Mucosa of rectum (tissue), 2 donors: Measurements from ENCODE around the gene P2RX3.
A peak's percentile ranks its signal among the peaks of the same experiment; 100 is the strongest.
"Not testable (repeated sequence)": the region's sequence is repeated elsewhere in the genome, so short reads cannot be mapped to it uniquely, and the experiment has no call there.

Experiments used
- H3K27ac ChIP-seq, 2 donors: one replicate each; pipeline ENCODE4 v1.7.0; 2013; ENCODE audit warnings: inconsistent platforms in 2 of 2, low read depth in 2 of 2, low read length in 2 of 2
- H3K27me3 ChIP-seq, 2 donors: one replicate each; pipeline ENCODE4 v1.7.0; 2013; ENCODE audit warnings: low read length in 2 of 2; ENCODE audit not compliant: control insufficient read depth in 2 of 2, insufficient read depth in 2 of 2
- H3K36me3 ChIP-seq, 2 donors: one replicate each; pipeline ENCODE4 v1.7.0; 2013; ENCODE audit warnings: low read length in 2 of 2; ENCODE audit not compliant: control insufficient read depth in 2 of 2, insufficient read depth in 2 of 2
- H3K4me1 ChIP-seq, 2 donors: one replicate each; pipeline ENCODE4 v1.7.0; 2013; ENCODE audit warnings: low read length in 2 of 2, mild to moderate bottlenecking in 1 of 2; ENCODE audit not compliant: control insufficient read depth in 2 of 2, insufficient read depth in 2 of 2
- H3K4me3 ChIP-seq, 2 donors: one replicate each; pipeline ENCODE4 v1.7.0; 2013; ENCODE audit warnings: low read length in 2 of 2
- H3K9ac ChIP-seq, 2 donors: one replicate each; pipeline ENCODE4 v1.7.0; 2013; ENCODE audit warnings: low read length in 2 of 2, low read depth in 1 of 2, mild to moderate bottlenecking in 1 of 2
- H3K9me3 ChIP-seq, 2 donors: one replicate each; pipeline ENCODE4 v1.7.0; 2013; ENCODE audit warnings: low read length in 2 of 2; ENCODE audit not compliant: control insufficient read depth in 2 of 2
- donor health status: healthy.
- donor health status: Normal muscosa, but diverticular disease.

P2RX3 gene

DNA sequence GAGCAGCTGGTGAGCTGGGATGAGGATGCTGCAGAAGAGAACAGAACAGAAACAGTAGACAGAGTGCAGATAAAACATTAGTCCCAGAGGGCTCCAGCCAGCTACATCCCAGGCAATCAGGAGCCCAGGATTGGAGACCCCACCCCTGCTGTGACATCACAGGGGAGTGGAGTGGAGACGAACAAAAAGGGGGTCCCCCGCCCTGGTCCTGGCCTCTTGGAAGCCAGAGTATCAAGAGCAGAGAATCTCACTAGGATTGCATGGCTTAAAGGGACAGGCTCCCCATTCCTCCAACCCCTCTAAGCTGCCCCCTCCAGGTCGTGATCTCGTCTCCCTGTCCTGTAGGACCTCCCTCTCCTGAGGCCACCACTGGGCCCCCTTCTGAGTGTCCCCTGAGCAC is at the start of gene P2RX3:
Gene P2RX3 (plus strand): TSS at position 211 of the 400 bp plus-strand sequence. CDS start 199 bp downstream, outside the sequence.
- peaks cover 2 to 5% of the 10 kb centered on the region in 2 donors for H3K36me3 ChIP-seq
- H3K4me1 ChIP-seq = peaks cover 11 to 15% of the 10 kb centered on the region in 2 donors
- no peaks in the 10 kb centered on the region for H3K9me3 ChIP-seq
- no peaks in the 10 kb centered on the region for H3K27me3 ChIP-seq
- H3K4me3 ChIP-seq = no peak within 1 kb of the TSS
- no peak within 1 kb of the TSS for H3K27ac ChIP-seq
- no peak within 1 kb of the TSS for H3K9ac ChIP-seq

DNA sequence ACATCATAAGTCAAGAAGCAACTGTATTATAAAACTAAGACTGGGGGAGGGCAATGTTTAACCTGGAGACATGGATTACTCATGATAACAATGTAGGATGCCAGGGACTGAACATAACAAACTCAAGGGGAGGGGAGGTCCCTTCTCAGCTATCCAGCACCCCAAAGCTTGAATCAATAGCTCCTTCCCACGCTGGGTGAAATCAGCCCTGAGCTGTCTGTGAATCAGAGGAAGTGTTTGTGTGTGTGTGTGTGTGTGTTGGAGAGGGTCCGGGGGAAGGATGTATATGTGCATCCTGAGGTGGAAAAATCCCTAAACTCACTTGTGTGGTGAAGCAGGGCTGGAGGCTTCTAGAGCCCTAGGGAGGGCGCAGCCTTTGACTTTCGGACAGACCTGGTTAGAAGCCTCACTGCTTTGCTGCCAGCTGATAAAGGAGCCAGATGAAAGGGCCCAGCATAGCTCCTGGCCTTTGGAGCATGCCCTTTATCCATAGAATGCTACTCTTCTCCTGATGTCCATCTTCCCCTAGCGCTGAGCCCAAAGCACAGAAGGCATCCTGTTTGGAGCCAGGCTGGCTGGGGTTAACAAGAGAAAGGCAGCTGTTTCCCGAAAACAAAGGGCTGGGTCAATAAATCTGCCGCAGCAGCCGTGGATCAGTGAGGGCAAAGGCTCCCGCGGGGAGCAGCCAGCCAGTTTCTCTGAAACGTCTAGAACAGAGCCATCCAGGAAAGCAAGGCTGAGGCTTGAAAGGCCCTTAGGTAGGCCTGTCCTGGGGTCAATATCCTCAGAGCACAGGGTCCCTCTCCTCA is 49.2 kb upstream of the P2RX3 start:
- peak overlapping the region in 1 of 2 donors; percentile 38 for H3K27ac ChIP-seq
- peaks cover 8 to 29% of the 10 kb centered on the region in 2 donors for H3K4me1 ChIP-seq
- H3K9ac ChIP-seq = peak overlapping the region in 1 of 2 donors; percentile 53
- H3K36me3 ChIP-seq = no peaks in the 10 kb centered on the region
- no peaks in the 10 kb centered on the region for H3K9me3 ChIP-seq
- no peak overlapping the region for H3K4me3 ChIP-seq
- H3K27me3 ChIP-seq = no peaks in the 10 kb centered on the region

DNA sequence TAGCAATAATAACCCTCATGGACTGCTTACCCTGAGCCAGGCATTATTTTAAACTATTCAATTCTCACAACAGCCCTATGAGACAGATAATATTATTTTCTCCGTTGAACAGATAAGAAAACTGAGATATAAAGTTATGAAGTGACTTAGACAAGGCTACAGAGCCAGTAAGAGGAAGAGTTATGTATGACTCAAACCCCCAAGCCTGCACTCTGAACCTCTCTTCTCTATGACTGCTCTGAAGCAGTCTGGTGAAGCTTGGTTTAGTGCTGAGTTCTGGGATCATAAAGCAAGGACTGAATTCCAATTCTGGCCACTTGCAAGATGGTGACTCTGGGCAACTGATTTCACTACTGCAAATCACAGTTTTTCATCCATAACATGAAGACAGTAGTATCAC is 47.9 kb upstream of the P2RX3 start:
- Histone ChIP-seq H3K27me3 (no peaks in the 10 kb centered on the region), H3K4me3 (no peak overlapping the region), H3K9me3 (no peaks in the 10 kb centered on the region), H3K36me3 (no peaks in the 10 kb centered on the region), H3K27ac (no peak overlapping the region), H3K4me1 (peaks cover 13 to 32% of the 10 kb centered on the region in 2 donors), H3K9ac (no peak overlapping the region)

DNA sequence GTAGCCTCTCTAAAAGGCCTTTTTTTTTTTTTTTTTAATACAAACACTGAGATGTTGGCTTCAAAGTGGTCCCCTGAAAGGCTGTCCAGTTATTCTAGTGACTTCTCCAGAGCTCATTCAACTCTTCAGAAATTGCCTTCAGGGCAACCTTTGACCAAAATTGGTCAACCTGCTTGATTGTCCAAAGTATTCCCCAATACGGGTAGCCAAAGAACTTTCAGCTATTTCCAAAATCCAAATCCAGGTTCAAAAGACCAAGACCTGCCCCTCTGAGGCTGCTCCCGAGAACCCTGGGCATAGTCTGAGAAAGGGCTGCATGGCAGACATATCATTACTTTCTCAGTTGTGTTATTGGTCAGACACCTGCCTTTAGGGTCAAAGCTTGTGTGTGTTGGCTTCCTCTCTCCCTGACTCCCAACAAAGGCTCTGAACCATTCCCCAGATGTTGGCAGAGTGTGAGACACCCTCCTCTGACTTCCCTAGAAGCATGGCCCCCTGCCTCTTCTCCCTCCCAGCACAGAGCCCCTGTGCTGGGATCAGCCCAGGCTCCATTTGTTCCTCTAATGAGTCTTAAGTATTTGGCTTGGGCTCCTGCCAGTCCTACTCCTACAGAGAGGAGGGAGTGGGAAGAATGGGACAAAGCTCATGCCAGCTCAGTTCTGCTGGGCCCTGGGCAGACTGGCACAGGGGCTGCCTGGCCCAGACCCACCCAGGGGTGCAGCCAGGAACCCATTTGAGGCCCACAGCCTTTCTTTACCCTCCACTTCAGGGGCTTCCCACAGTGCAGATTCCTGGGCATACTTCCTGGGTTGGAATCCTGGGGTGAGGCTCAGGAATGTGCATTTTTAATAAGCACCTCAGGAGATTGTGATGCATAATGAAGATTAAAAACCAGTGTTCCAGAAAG is 43.7 kb upstream of the P2RX3 start:
- Histone ChIP-seq H3K36me3 (peaks cover 6 to 9% of the 10 kb centered on the region in 2 donors), H3K4me1 (peaks cover 8 to 12% of the 10 kb centered on the region in 2 donors), H3K4me3 (no peak overlapping the region), H3K27ac (peak overlapping the region in 1 of 2 donors; percentile 30), H3K27me3 (no peaks in the 10 kb centered on the region), H3K9ac (no peak overlapping the region), H3K9me3 (peaks cover 0 to 2% of the 10 kb centered on the region in 2 donors)

DNA sequence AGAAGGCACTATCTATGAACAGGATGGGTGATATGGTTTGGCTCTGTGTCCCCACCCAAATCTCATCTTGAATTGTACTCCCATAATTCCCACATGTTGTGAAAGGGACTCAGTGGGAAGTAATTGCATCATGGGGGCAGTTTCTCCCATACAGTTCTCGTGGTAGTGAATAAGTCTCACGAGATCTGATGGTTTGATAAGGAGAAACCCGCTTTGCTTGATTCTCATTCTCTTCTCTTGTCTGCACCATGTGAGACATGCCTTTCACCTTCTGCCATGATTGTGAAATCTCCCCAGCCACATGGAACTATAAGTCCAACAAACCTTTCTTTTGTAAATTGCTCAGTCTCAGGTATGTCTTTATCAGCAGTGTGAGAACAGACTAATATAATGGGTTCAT is 41.9 kb upstream of the P2RX3 start:
- H3K36me3 ChIP-seq = peaks cover 24 to 26% of the 10 kb centered on the region in 2 donors
- not testable (repeated sequence) for H3K4me1 ChIP-seq, H3K4me3 ChIP-seq, H3K27ac ChIP-seq, H3K9me3 ChIP-seq, H3K9ac ChIP-seq, H3K27me3 ChIP-seq

DNA sequence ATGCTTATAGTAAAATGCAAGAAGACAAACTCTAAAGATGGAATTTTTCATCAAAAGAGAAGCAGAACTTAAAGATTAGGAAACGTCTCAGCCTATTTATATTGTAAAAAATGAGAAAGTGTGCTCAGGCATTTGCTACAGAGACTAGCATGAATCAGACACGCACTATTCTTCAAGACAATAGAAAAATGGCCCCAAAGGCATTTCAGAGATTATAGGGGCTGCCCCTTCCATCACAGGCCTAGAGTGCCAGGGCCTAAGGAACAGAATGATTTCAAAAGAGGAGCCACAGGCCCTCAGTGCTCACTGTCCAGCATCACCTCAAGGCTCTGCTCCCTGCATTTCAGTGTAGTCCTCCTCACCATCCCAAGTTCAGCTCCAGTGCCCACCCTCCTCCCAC is 40.9 kb upstream of the P2RX3 start:
- Histone ChIP-seq H3K9me3 (peaks cover 2 to 4% of the 10 kb centered on the region in 2 donors), H3K4me3 (no peak overlapping the region), H3K4me1 (peaks cover 5 to 6% of the 10 kb centered on the region in 2 donors), H3K27ac (no peak overlapping the region), H3K9ac (no peak overlapping the region), H3K27me3 (no peaks in the 10 kb centered on the region), H3K36me3 (peaks cover 34 to 36% of the 10 kb centered on the region in 2 donors)

DNA sequence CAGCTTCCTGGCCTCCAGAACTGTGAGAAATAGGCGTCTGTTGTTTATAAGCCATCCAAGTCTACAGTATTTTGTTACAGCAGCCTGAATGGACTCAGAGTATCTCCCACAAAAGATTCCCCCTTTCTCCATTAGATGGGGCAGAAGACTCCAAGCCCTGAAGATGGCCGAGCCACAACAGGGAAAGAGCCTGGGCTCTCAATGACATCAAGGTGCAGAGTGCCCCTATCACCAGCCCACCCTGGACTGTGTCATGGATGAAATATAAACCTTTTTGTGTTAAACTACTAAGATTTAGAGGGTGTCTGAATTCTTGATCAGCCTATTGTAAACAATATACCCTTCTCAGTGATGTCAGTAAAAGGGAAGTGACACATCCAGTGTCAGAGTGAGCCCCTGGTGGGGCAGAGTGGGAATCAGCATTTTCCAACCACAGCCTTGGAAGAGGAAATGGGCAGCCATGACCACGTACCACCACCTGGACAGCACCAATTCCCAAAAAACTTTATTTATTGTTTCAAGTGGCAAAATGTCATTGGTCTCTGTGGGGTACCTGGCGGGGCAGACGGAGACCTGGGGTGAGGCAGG is 38.9 kb upstream of the P2RX3 start:
- Histone ChIP-seq H3K27ac (no peak overlapping the region), H3K9me3 (peaks cover 2 to 4% of the 10 kb centered on the region in 2 donors), H3K27me3 (no peaks in the 10 kb centered on the region), H3K36me3 (peaks cover 42 to 47% of the 10 kb centered on the region in 2 donors), H3K4me1 (peaks cover 2 to 5% of the 10 kb centered on the region in 2 donors), H3K4me3 (no peak overlapping the region), H3K9ac (no peak overlapping the region)

DNA sequence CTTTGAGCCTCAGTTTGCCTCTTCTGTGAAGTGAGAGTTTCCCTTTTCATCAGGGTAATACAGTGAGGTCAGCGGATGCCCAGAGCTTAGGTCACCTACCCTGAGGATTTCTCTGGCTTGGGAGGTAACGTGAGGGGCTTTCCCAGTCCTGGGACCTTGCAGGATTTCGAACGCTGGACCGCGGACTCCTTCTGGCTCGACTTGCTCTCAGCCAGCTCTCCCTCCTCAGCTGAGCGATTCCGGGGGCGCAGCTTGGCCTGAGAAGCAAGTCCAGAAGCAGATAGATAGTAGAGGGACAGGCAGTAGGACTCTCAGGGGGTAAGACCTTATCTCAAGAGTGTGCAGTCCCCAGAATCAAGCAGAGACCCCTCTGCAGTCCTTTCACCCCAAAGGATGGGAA is 37.4 kb upstream of the P2RX3 start:
- Histone ChIP-seq H3K27ac (no peak overlapping the region), H3K9ac (no peak overlapping the region), H3K27me3 (no peaks in the 10 kb centered on the region), H3K4me1 (peaks cover 0 to 2% of the 10 kb centered on the region in 2 donors), H3K36me3 (peaks cover 42 to 47% of the 10 kb centered on the region in 2 donors), H3K9me3 (peaks cover 2 to 4% of the 10 kb centered on the region in 2 donors), H3K4me3 (no peak overlapping the region)

DNA sequence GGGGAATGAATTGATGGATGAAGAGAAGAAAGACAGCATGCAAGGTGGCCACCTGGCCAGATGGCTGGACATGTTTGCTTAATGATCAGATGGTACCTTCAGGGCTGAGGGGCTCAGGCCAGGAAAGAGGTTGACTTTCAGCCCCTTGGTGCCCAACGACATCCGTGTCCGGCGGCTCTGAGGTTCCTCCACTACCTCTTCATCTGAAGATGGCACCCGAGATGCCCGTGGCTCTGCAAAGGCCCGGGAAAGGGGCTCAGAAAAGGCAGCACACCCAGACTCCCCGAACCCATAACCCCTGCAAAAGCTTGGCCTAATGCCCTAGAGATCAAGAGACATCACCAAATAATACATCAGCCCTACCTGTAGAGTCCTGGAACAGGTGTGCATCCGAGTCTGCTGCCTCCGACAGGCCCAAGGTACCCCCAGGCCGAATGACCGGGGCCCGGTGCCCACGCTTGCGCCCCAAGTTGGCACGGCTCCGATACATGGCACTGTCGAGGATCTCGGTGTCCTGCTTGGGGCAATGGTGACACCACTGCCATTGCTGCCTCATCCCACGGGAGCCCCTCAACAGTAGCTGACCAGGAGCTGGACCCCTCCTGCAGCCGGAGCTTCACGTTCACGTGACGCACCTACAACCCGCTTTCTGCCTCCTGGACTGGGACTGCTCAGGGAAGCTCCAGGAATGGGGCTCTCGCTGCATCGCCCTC is 36.3 kb upstream of the P2RX3 start:
- H3K36me3 ChIP-seq = peaks cover 42 to 47% of the 10 kb centered on the region in 2 donors
- H3K4me3 ChIP-seq = no peak overlapping the region

More for the DNA sequence above, 36.3 kb upstream of the P2RX3 start:
- H3K9ac ChIP-seq = no peak overlapping the region
- peaks cover 2 to 4% of the 10 kb centered on the region in 2 donors for H3K9me3 ChIP-seq
- H3K27ac ChIP-seq = no peak overlapping the region
- H3K27me3 ChIP-seq = no peaks in the 10 kb centered on the region
- H3K4me1 ChIP-seq = peaks cover 0 to 2% of the 10 kb centered on the region in 2 donors
